SKM-1 treated with dmso at 0.1 percent for 144 hours (cell line): ENCODE data around the gene LRIT2.

ENCODE experiments used
- DNase-seq: peaks from one replicate; lab custom pipeline; 2025; ENCODE audit not compliant: unreplicated experiment; lab: John Stamatoyannopoulos, UW

Gene LRIT2

DNA sequence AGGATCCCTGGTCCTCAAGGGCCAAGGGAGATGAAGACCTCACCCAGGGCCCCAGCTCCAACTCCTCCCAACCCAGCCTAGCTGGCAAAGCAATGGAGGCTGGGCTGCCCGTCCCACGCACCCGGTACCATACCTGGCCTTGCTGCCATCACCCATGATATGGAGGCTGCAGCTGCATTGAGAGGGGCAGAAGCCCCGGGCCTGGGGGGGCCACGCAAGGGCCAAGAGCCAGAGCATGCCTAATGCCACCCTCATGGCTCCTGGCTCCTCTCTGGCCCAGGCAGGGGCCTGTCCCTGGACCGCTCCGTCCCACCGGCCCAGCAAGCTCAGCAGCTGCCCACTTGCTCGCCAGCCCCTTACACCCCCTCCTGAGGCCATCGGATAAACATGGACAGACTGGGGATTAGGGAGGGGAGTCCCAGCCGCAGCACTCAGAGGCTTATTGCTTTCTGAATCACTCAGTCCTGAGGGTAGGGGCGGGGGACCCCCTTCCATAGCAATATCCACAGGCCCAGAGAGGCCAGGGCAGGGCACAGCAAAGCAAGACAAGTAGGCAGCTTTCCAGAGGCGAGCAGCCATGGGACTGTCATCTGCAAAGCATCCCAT lies 15.9 kb upstream of the LRIT2 start, which contains the start of gene LRIT1:
Gene LRIT1 (minus strand): TSS at position 362 of the 606 bp plus-strand sequence. CDS start 107 bp downstream, at position 255.
- no peak for DNase-seq

- no peak for DNase-seq
Observed at GRCh38 chr10:84238909-84239308, 13.6 kb upstream of the LRIT2 start.

DNA sequence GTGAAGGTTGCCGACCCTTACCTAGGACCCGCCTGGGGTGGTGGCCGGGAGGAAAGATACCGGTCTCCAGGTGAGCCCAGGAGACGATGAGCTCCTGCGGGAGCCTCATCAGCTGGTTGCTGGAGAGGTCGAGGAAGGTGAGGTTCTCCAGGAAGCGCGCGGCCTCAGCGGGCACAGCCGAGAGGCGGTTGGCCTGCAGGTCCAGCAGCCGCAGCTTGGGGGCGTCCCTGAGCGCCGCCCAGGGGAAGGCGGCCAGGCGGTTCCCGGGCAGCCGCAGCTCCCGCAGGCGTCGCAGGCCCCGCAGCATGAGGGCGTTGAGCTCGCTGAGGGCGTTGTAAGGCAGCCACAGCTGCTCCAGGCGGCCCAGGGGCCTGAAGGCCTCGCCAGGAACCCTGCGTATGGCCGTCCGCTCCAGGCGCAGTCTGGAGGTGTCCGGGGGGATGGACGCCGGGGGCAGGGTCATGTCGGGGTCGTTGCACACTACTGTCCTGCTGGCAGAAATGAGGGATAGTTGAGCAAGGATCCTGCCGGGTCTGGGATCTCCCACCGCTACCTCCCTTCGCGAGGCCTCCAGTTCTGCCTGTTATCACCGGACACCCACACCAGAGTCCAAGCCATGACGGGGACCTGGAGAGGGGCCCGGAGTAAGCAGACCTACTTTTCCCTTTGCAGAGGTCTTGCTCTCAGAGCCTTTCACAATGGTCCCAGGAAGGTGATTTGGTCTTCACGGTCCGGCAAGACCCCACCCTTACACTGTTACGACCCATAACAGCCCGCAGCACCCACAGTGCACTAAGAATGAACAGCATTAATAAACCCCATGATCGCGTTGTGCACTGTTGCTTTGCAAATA lies 12.1 kb upstream of the LRIT2 start:
- DNase-seq = no peak

- DNase-seq = no peak
Observed at GRCh38 chr10:84236807-84237198, 11.5 kb upstream of the LRIT2 start.

- no peak for DNase-seq
Observed at GRCh38 chr10:84235096-84235495, 9.8 kb upstream of the LRIT2 start.

GRCh38 chr10:84234479-84234878 lies 9.1 kb upstream of the LRIT2 start:
- no peak for DNase-seq

DNA sequence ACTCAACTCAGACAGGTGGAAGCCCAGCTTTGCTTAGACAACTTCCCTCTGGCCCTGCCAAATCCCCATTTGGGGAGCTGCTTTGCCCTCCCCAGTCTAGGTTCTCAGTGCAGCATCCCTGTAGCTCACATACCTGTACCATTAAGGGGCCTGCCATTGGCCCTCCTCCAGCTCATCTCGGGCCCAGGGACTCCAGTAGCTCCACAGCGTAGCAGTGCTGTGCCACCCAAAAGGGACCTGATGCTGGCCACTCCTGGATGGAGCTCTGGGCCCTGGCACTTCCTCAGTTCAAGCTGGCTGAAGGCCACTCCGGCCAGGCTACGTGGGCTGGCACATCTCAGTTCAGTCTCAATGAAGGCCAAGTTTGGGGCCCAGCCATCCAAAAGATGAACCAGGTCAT lies 8.6 kb upstream of the LRIT2 start:
- no peak for DNase-seq

GRCh38 chr10:84232376-84232775 lies 7.0 kb upstream of the LRIT2 start:
- DNase-seq = no peak

DNA sequence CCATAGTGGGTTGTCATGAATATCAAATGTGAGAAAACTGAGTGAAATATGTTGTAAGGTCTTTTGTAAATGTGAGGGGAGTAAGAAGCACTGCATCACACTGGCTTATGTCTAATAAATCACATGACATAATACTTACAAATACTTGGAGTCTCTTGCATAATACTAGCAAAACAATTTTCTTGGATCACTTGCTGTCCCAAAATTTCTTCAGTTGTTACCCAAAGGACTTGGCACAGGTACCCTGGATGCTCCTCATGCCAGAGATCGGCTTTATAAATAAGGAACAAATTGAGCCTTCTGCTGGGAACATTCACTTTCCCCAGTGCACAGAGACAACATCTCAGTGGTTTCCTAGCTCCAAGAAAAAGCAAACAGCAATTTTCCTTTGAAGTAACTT lies 5.0 kb upstream of the LRIT2 start:
- DNase-seq = no peak

GRCh38 chr10:84227810-84228209 lies 2.5 kb upstream of the LRIT2 start:
- DNase-seq = no peak

DNA sequence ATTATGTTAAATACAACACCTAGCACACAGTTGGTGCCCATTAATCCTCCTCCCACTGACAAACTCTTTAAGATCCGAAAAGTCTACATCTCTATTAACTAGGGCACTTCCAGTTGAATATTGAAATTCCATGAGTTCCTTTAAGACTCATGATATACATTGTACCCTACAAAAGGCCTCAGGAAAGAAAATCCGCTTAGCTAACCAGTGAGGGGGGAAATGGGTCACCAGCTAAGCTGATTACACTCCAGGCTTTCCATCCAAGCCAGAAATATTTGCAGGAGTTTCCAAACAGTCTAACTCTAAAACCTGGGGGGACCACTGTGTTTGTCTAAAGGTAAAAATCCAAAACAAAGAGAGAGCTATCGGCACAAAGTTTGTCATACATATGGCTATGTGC lies 1.3 kb upstream of the LRIT2 start:
- DNase-seq = no peak

DNA sequence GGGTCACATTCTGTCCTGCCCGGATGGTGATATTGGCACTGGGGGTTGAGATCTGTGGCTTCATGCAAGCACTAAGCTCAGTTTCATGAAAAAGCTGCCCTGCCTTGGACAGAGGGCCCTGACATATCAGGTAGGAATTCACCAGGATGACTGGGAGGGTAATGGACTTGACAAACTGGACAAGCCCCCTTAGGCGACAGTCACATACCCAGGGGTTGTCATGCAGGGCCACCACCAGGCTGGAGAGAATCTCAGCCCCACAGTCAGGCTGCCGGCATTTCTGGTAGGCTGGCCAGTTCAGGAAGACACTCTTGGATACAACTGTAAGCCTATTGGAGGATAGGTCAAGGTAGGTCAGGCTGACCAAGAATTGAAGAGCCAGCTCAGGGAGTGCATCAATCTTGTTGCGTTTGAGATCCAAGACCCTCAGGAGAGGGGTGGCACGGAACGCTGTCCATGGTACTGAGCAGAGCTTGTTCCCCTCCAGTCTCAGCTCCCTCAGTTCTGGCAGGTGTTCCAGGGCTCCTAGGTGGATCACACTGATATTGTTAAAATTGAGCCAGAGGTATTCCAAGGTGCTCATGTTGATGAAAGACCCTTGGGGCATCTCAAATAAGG lies 824 bp downstream of the LRIT2 start:
- no peak for DNase-seq

- DNase-seq = no peak
Observed at GRCh38 chr10:84221916-84222315, 3.4 kb downstream of the LRIT2 start.

GRCh38 chr10:84217746-84218145 lies 7.6 kb downstream of the LRIT2 start:
- DNase-seq = no peak

GRCh38 chr10:84216834-84217233 lies 8.5 kb downstream of the LRIT2 start:
- no peak for DNase-seq

DNA sequence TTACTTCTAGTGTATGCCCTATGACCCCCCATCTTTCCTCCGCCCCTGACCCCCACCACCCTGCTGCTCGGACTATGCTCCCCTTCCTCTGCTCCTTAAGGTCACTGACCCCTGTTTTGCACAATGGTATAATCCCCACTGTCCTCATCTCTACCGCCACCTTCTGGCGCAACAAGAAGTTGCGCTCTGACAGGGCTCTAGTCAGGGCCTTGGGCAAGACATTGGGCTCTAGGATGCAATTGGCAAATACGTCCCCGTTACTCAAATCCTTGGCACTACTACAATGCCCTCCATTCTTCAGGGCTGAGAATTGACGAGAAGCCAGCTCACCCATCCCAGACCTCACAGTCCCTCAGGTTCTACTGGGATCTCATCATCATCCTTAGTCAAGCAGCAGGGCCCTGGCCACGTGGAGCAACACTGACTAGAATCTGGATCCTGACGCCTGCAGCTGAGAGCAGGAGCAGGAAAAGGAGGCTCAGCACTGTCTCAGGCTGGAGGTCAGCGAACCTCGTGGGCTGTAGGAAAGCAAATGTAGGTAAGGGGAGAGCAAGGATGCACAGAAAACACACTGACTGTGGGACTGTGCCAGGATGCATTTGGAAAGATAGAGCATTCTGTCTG lies 10.6 kb downstream of the LRIT2 start:
- DNase-seq = peak; percentile 10

DNA sequence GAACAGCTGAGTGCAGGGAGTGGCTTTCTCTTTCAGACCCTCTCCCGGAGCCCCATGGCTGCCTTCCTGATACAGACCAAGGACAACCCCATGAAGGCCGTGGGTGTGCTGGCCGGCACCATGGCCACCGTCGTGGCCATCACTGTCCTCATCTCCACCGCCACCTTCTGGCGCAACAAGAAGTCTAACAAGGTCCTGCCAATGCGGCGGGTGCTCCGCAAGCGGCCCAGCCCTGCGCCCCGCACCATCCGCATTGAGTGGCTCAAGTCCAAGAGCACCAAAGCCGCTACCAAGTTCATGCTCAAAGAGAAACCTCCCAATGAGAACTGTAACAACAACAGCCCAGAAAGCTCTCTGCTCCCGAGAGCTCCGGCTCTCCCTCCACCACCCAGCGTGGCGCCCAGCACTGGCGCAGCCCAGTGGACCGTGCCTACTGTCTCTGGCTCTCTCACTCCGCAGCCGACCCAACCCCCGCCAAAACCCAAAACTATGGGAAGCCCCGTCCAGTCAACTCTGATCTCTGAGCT lies 11.2 kb downstream of the LRIT2 start:
- DNase-seq = no peak

DNA sequence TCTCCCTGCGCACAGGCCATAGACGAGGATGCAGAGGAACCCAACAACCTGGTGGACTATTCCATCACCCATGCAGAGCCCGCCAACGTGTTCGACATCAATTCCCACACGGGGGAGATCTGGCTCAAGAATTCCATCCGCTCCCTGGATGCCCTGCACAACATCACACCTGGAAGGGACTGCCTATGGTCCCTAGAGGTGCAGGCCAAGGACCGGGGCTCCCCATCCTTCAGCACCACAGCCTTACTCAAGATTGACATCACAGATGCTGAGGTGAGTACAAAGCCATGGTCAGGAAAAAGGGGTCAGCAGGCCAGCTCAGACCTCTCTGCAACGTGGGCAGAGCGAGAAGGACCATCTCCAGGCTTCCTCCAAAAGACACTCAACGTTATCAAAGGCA lies 12.3 kb downstream of the LRIT2 start:
- DNase-seq = no peak

- no peak for DNase-seq
Observed at GRCh38 chr10:84212014-84212413, 13.3 kb downstream of the LRIT2 start.

- no peak for DNase-seq
Observed at GRCh38 chr10:84211566-84211965, 13.8 kb downstream of the LRIT2 start.

DNA sequence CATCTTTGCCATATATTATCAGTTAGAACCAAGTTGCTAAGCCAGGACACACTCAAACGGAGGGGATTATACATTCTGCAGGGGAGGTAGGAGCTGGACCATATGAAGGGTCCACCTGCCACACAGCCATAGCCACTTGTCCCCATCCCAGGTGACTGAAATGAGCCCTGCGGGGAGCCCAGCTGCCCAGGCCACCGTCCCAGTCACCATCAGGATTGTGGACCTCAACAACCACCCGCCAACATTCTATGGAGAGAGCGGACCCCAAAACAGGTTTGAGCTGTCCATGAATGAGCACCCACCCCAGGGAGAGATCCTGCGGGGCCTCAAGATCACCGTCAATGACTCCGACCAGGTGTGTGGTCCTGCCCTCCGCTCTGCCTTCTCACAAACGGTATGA lies 17.3 kb downstream of the LRIT2 start:
- DNase-seq = no peak
